HG03432 (cell line): Measurements from ENCODE around the gene YTHDC2.

ENCODE experiments used
- ATAC-seq: cut with Tn5 transposase; IDR thresholded peaks from one replicate; pipeline ENCODE4 v1.9.1; 2021; ENCODE audit warnings: mild to moderate bottlenecking, moderate library complexity; ENCODE audit not compliant: unreplicated experiment

The YTHDC2 gene

DNA sequence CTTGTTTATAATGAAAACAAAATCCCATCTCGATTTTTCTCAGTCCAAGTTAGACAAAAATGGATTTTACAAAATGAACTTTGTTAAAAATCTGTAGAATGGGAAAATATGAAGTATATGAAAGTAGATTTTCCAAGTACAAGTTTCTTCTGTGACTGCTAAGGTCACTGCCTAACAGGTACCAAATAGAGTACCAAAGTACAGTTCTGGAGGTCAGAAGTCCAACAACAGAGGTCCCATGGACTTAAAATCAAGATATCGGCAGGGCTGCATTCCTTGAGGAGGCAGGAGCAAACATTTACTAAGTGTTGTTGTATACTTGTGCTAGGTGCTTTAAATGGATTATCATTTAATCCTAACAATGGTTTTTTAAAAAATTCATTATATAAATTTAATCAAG is 5.9 kb downstream of the YTHDC2 start:
- ATAC-seq: no peak

- ATAC-seq: peak; percentile 81
These were observed 6.9 kb downstream of the YTHDC2 start for GRCh38 chr5:113520429-113520828.

GRCh38 chr5:113520899-113521298 is 7.4 kb downstream of the YTHDC2 start:
- no peak for ATAC-seq

DNA sequence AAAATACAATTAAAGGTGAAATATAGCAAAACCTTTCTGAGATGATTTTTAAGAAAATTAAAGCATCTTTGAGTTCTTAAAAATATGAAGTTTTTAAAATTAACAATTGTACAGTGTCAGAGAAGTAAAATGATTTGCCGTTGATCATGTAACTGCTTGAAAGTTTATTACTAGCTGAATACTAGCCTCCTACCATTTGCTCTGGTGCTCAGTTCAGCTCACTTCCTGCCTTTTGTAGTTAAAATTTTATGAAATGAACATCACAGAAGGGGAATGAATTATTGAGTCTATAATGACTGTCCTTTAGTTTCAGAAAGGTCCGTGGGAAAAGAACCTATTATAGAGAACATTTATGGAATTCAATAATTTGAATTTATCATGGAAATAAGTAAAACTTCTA is 9.7 kb downstream of the YTHDC2 start:
- ATAC-seq: no peak

DNA sequence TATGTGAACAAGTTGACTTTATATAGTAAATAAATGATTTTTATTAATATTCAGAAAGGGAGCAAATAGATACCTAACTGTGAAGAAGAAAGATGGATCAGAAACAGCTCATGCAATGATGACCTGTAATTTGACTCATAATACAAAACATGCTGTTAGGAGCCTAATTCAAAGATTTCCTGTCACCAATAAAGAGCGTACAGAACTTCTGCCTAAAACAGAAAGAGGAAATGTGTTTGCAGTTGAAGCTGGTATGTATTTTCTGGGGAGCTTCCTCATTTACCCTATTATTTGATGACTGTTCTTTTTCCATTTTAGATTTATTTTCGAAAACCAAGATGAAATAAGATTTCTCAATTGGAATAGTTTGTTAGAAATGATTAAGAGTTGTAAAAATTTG is 11.4 kb downstream of the YTHDC2 start:
- peak; percentile 57 for ATAC-seq

DNA sequence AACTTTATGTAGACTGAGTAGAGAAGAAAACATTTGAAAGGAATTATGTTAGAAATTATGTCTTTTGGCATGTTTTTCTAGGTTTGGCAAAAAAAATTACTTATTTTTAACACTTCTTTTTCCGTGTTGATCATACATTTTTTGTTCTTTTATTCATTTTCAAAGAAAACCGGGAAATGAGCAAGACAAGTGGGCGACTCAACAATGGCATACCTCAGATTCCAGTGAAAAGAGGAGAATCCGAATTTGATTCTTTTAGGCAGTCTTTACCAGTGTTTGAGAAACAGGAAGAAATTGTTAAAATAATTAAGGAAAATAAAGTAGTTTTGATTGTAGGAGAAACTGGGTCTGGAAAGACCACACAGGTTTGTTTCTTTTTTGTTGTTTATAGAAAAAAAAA is 12.9 kb downstream of the YTHDC2 start:
- ATAC-seq: no peak

DNA sequence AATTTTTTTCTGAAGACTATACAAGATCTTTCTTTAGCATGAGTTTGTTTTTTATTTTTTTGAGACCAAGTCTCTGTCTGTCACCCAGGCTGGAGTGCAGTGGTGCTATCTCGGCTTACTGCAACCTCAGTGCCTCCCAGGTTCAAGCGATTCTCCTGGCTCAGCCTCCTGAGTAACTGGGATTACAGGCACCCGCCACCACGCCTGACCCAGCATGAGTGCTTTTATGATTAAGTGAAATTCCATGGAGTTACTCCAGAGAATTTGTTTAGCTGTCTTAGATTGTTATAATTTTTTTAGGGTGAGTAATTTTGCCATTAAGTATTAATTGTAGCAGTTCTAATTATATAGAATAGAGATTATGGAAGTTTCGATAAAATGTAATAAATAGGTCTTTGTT is 14.3 kb downstream of the YTHDC2 start:
- no peak for ATAC-seq

DNA sequence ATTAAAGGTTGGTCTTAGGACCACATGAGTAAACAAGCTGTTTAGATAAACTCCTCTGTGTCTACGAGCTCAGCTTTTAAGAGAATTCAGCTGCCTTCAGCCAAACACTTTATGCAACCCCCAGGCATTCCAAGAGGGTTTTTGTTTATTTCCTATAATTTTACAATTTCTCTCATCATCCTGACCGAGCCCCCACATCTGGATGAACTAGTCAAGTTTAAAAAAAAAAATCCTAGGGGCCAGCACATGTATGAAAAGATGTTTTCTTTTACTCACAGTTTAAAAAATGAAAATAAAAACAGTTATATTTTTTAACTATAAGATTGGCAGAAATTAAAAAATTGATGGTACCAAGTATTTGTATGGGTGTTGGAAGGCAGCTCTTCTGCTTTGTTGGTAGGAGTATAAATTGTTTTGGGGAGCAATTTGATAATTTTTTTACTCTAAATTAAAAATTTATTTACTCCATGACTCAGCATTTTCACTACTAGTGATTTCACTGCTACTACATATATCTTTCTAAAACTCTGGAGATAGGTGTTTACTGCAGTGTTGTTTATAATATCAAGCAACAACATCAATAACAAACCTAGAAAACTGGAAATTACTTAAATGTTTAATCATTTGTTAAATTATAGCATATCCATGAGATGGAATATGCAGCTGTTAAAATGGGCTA is 18.1 kb downstream of the YTHDC2 start:
- ATAC-seq: no peak

- ATAC-seq: no peak
These were observed 24.8 kb downstream of the YTHDC2 start for GRCh38 chr5:113538313-113538712.

DNA sequence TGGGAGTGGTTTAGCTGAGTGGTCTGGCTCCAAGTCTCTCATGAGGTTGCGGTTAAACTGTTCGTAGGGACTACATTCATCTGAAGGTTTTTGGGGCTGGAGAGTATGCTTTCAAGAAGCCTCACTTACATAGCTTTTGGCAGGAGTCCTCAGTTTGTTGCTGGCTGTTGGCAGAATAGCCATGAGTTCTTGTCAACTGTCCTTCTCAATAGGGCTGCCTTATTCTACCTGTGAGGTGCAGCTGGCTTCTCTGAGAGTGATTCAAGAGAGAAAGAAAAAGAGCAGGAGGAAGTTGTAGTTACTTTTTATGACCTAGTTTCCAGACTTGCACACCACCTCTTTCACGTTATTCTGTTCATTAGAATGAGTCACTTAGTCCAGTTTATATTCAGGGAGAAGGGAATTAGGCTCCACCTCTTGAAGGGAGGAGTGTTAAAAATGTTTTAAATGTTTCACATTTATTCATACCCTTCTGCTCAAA is 33.2 kb downstream of the YTHDC2 start:
- ATAC-seq: no peak

- ATAC-seq: peak; percentile 81
These were observed 34.9 kb downstream of the YTHDC2 start for GRCh38 chr5:113548396-113548795.

GRCh38 chr5:113552137-113552536 is 38.6 kb downstream of the YTHDC2 start:
- ATAC-seq: no peak

- ATAC-seq: no peak
These were observed 39.1 kb downstream of the YTHDC2 start for GRCh38 chr5:113552620-113553019.

GRCh38 chr5:113562828-113563400 is 49.4 kb downstream of the YTHDC2 start:
- ATAC-seq: no peak

DNA sequence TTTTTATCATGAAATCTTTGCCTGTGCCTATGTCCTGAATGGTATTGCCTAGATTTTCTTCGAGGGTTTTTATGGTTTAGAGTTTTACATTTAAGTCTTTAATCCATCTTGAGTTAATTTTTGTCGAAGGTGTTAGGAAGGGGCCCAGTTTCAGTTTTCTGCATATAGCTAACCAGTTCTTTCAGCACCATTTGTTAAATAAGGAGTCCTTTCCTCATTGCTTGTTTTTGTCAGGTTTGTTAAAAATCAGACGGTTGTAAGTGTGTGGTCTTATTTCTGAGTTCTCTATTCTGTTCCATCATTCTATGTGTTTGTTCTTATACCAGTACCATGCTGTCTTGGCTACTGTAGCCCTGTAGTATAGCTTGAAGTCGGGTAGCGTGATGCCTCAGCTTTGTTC is 55.9 kb downstream of the YTHDC2 start:
- no peak for ATAC-seq

GRCh38 chr5:113572716-113573115 is 59.2 kb downstream of the YTHDC2 start:
- no peak for ATAC-seq

- no peak for ATAC-seq
These were observed 60.9 kb downstream of the YTHDC2 start for GRCh38 chr5:113574417-113574816.

DNA sequence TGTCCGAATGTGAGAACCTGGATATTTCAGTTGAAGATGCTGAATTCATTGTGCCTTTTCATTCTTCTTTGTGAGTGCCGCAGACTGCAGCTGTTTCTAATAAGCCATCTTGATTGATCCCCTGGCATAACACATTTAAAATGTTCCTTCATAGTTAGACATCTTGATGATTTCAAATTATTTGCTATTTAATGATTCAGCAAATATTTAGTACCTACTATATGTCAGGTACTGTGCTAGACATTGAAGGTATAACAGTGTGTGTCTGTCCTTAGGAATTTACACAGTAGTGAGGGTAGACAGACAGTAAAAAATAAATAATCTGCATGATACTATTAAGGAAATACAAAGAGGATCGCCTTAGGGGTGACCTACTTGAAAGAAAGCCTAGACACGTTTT is 61.6 kb downstream of the YTHDC2 start:
- no peak for ATAC-seq

DNA sequence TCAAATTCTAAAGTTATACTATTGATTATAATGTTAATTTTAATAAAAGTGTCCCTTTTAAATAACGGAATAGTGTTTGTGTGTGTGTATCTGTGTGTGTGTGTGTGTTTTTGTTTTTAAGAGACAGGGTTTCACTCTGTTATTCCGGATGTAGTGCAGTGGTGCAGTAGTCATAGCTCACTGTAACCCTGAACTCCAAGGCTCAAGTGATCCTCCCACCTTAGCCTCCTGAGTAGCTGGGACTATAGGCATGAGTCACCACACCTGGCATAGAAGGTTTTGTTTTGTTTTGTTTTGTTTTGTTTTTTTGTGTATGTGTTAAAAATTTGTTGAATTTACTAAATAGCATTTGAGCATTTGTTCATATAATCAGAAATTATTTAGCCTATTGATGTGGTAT is 64.6 kb downstream of the YTHDC2 start:
- ATAC-seq: no peak

- no peak for ATAC-seq
These were observed 67.9 kb downstream of the YTHDC2 start for GRCh38 chr5:113581388-113581787.

GRCh38 chr5:113598150-113598549 is 84.7 kb downstream of the YTHDC2 start:
- no peak for ATAC-seq

DNA sequence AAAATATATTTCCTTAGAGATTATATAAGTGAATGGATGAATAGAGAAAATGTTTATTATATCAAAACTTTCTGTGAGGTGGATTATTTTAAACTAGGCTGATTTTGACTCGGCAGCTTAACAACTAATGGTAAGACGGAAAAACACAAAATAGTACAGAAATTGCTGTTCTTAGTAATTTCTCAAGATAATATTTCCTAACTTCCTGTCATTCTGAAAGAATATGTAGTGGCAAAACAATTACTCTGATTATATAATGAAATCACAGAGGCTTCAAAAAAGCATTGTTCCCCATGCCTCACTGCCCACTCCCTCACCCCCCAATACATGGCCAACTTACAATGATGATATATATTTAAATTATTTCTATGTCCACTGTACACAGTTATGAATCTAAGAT is 85.4 kb downstream of the YTHDC2 start:
- no peak for ATAC-seq
